GM19023 (cell line): ENCODE measurements around the gene HNRNPF.
"Not testable (repeated sequence)": the region's sequence is repeated elsewhere in the genome, so short reads cannot be mapped to it uniquely, and the experiment has no call there.

Experiments
- ATAC-seq: cut with Tn5 transposase; IDR thresholded peaks from one replicate; pipeline ENCODE4 v1.9.1; 2021; ENCODE audit warnings: mild to moderate bottlenecking, moderate library complexity; ENCODE audit not compliant: unreplicated experiment

The HNRNPF gene

GRCh38 chr10:43399320-43400310 is 9.4 kb downstream of the HNRNPF start:
- ATAC-seq, result no peak

- ATAC-seq, result no peak
Measured at GRCh38 chr10:43398939-43399319, 10.1 kb downstream of the HNRNPF start.

DNA sequence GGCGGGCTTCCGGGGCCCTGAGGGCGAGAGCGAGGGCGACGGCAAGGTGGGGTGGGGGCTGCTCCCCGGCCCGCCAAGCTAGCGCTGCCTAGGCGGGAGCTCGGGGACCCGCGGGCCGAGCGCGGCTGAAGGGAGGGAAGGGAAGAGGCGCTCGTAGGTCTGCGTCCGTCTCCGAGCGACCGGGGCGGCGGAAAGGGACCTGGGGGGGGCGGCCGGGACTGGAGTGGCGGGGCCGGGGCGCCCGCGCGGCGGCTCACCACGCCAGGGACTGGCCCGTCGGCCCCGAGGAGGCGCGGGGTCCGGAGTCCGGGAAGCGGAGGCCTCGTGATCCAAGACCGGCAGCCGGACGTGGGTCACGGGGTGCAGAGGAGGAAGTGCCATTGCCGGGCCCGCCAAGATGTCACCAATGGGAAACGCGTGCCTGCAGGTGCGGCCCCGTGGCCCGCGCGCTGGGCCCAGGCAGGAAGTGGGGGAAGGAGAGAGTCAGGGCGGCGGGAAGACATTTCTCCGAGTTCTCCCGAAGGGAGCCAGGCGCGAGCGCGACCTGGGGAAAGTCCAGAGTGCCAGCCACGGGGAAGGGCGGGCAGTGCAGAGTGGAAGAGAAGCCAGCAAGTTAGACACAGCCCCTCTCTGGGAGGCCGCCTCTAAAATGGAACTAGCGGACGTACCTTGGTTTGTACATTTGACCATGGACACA is 11.9 kb downstream of the HNRNPF start:
- ATAC-seq, result peak; percentile 80

DNA sequence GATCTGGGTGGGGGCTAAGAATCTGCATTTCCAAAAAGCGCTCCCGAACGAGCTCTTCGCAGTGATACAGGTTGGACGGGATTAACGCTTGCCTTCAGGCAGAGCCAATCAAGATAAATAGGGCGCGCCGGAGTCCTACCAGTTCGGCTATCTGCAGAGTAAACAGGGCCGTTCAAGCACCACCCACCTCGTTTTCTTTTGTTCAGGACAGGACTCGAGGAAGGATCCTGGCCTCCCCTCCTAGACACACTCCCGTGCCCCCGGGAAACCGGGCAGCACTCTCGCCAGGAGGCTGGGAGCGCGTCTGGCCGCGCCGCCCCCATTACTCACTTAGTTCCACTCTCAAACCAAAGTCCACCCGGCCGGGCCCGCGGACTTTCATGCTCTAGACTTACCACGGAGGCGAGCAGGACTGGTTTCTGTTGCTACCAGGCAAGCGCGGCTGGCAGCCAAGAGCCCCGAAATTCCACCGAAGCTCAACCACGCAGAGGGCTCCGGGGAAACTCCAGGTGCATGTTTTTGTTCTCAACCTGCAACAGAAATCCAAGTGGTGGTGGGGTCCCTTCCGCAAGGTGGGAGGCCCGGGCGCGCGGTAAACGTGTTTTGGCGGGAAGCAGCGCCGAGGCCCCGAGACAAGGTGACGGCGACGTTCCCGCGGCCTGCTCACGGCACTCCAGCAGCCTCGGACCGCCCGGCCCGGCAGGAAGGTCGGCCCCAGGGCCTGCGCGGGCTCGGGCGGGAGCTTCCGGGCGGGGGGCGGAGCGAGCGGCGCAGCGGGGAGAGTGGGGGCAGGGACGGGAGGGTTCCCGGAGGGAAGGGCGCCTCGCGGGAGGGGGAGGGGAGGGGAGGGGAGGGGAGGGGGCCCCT is 12.7 kb downstream of the HNRNPF start:
- peak; percentile 61 for ATAC-seq

DNA sequence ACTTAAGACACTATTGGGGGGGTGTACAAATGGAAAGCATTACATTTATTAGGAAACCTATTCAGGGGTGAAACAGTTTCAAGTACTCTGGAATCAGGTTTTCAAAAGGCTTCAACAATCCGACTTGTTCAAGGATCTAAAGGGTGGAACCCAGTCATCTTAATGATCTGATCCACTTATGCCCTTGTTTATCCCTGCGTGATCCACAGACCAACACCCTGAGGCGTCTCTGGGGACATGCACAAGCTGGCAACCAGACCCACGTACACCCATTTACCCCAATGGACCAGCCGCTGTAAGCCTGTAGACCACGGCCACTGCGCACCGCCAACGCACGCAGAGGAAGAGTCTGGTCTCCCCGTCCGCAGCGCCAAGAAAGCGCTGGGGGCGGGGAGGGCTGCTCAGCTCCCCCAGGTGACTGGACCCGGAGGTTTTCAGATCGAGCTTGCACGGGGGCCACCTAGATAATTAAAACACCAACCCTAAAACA is 13.4 kb downstream of the HNRNPF start:
- ATAC-seq, result no peak

- ATAC-seq, result no peak
Measured at GRCh38 chr10:43394868-43395267, 14.1 kb downstream of the HNRNPF start.

DNA sequence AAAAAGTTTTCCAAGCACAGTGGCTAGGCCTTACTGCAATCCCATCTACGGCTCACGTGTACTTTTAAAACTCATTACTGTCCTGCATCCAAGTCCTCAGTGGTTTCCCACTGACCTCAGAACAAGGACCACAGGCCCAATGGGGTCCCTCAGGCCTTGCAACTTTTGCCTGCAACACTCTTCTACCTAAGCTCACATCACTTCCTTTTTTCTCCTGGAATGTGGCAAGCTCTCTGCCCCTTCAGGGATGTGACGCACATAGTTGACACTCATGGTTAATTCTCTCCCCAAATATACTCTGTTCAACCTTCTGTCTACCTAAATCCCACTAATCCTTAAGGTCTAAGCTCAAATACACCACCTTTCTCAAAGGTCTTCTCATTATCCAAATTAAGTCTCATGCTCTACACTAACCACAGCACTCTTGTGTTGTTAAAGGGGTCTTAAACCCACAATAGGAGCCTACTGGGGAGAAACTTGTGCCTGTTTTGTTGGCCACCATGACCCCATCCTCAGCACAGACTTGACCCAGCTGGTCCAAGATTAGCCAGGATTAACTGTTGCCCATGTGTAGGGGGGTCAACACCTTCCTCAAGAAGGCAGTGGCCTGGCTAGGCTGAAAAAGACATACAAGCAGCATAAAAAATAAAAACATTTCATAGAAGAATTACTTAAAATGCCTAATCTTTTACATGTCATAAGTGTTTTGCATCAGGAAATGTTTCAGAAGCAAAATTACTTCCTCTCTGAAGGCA is 15.2 kb downstream of the HNRNPF start:
- ATAC-seq, result no peak

DNA sequence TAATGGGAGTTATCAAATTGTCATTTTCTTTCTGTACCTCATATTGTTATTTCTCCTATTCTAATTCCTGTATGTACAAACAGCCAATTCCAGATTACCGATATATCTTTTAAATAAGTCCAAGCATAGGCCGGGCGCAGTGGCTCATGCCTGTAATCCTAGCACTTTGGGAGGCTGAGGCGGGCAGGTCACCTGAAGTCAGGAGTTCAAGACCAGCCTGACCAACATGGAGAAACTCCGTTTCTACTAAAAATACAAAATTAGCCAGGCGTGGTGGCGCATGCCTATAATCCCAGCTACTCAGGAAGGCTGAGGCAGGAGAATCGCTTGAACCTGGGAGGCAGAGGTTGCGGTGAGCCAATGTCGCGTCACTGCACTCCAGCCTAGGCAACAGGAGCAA is 15.8 kb downstream of the HNRNPF start:
- ATAC-seq, result not testable (repeated sequence)

DNA sequence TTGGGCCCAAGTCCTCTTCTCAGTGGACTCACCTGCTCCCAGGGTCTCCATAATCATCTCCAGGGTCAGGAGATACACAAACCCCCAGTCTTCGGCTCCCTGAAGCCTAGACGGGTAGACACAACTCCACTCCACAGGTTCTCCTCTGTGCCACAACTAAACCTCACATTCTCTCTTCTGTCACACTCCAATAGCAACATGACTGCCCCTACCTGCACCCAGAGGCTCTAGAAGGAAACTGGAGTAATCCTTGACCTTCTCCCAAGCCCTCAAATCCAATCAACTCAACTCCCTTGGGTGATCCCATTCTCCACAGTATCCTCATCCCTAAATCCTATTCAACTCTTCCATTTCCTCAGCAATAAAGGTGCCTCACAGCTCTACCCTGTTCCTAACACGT is 16.2 kb downstream of the HNRNPF start:
- ATAC-seq, result no peak

- ATAC-seq, result no peak
Measured at GRCh38 chr10:43391496-43391895, 17.5 kb downstream of the HNRNPF start.

GRCh38 chr10:43390759-43391158 is 18.2 kb downstream of the HNRNPF start:
- no peak for ATAC-seq

GRCh38 chr10:43390333-43390732 is 18.7 kb downstream of the HNRNPF start:
- ATAC-seq, result no peak

GRCh38 chr10:43389867-43390266 is 19.1 kb downstream of the HNRNPF start:
- no peak for ATAC-seq

- ATAC-seq, result no peak
Measured at GRCh38 chr10:43387678-43388032, 21.3 kb downstream of the HNRNPF start.

DNA sequence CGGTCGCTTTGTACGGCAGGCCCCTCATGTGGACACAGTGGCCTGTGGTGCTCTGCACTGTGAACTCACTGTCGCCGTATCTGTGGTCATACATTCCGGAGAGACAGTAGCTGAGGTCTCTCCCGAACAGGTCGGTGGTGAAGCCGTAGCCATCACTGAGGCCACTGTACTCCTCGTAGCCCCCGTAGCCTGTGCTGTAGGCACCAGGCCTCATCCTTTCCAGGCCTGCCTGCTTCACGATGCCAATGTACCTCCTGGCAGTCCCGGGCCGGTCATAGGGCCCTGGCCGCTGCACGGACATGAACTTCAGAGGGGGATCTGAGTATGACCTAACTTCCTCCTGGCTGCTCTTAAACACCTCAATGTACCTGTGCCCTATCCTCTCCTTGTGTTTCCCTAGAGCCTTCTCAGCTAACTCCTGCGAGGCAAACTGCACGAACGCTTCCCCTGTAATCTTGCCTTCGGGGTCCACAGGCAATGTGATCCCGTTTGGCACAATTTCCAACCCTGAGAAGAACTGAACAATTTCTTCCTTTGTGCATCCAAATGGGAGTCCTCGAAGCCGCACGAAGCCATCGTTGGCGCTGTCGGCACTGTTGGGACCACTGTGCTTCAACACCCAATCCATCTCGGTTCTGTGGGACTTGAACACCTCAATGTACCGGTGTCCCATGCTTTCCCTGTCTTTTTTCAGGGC is 21.9 kb downstream of the HNRNPF start:
- no peak for ATAC-seq

GRCh38 chr10:43386549-43386948 is 22.4 kb downstream of the HNRNPF start:
- no peak for ATAC-seq

DNA sequence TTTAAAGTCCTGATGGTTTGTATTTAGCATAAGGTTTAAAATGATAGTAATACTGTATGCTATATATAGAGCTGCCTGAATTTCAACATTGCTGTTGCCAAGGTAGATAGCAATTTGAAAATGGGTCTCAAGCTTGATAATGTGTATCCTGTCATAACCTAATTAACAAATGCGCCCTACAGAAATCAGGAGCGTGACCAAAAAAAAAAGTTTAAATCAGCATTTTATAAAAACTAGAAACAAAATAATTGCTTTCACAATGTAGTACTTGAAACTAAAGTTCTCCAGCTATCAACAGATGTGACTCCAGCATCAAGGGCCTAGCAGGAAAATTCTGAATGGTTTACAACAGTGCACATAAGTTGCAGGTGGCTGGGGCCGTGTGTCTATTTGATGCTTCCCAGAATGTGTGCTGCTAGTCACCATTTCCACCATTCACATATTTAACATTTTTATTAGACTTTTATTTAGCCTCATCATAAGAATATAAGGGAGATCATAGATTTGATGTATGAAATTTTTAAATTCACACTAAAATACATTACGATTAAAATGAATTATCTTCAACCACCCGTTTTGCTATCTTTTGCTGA is 23.5 kb downstream of the HNRNPF start:
- ATAC-seq, result no peak

- no peak for ATAC-seq
Measured at GRCh38 chr10:43384252-43385221, 24.4 kb downstream of the HNRNPF start.
